Glutamatergic neuron (in vitro differentiated cells): ENCODE data around the gene HOXC9. TPM values are rescaled to one million over a fixed set of nuclear protein-coding genes. Genes with fewer than 3 reads are reported as not detected.

Experiments used
- DNase-seq: peaks from one replicate; pipeline ENCODE4 v3.0.0; 2022
- H3K27ac Mint-ChIP-seq: one replicate; pipeline ENCODE4 v1.8.0; 2020; ENCODE audit warnings: mild to moderate bottlenecking, mixed read lengths, inconsistent platforms; ENCODE audit not compliant: unreplicated experiment
- H3K27me3 Mint-ChIP-seq: one replicate; pipeline ENCODE4 v1.8.0; 2020; ENCODE audit warnings: mild to moderate bottlenecking, moderate library complexity, mixed read lengths, inconsistent platforms; ENCODE audit not compliant: unreplicated experiment
- H3K36me3 Mint-ChIP-seq: one replicate; pipeline ENCODE4 v1.8.0; 2020; ENCODE audit warnings: mild to moderate bottlenecking, mixed read lengths, inconsistent platforms; ENCODE audit not compliant: unreplicated experiment
- H3K4me1 Mint-ChIP-seq: one replicate; pipeline ENCODE4 v1.8.0; 2020; ENCODE audit warnings: mild to moderate bottlenecking, low read depth, mixed read lengths, inconsistent platforms; ENCODE audit not compliant: unreplicated experiment
- H3K4me3 Mint-ChIP-seq: one replicate; pipeline ENCODE4 v1.8.0; 2020; ENCODE audit warnings: mild to moderate bottlenecking, mixed read lengths, inconsistent platforms; ENCODE audit not compliant: unreplicated experiment
- H3K9me3 Mint-ChIP-seq: one replicate; pipeline ENCODE4 v1.8.0; 2020; ENCODE audit warnings: mild to moderate bottlenecking, moderate library complexity, mixed read lengths, inconsistent platforms; ENCODE audit not compliant: unreplicated experiment
- CTCF ChIP-seq: fragments of 200-600 bp; sonication (generic); IDR thresholded peaks from one replicate; pipeline ENCODE4 v1.5.0; 2021; ENCODE audit not compliant: partially characterized antibody, unreplicated experiment
- total RNA-seq: library from RNA; stranded (reverse); fragmentation: NEBNext Ultra II Directional; extraction: Animal tissue kit (Norgen Biotek cat#: 25700); gene quantifications from one replicate; pipeline ENCODE4 v1.2.1, GENCODE V29; 2021; ENCODE audit not compliant: unreplicated experiment

HOXC9 gene
- total RNA-seq, 1 donor from 2014 or later = not detected

GRCh38 chr12:53998900-53999236, 1.1 kb upstream of the HOXC9 start:
- no peak for TF ChIP-seq CTCF
- no peak for DNase-seq
- H3K36me3 Mint-ChIP-seq = no peaks in the 10 kb centered on the region
- no peaks in the 10 kb centered on the region for H3K4me1 Mint-ChIP-seq
- no peak overlapping the region for H3K27ac Mint-ChIP-seq
- peaks cover 10% of the 10 kb centered on the region for H3K9me3 Mint-ChIP-seq
- H3K4me3 Mint-ChIP-seq = no peak overlapping the region
- H3K27me3 Mint-ChIP-seq = peaks cover 60% of the 10 kb centered on the region

GRCh38 chr12:53999559-54000115, 324 bp upstream of the HOXC9 start:
- H3K27me3 Mint-ChIP-seq = peaks cover 59% of the 10 kb centered on the region
- no peak overlapping the region for H3K27ac Mint-ChIP-seq
- no peak for TF ChIP-seq CTCF
- H3K9me3 Mint-ChIP-seq = peaks cover 10% of the 10 kb centered on the region
- DNase-seq = peak; percentile 42
- no peaks in the 10 kb centered on the region for H3K4me1 Mint-ChIP-seq
- peak overlapping the region; percentile 75 for H3K4me3 Mint-ChIP-seq
- no peaks in the 10 kb centered on the region for H3K36me3 Mint-ChIP-seq

GRCh38 chr12:54001283-54002187, 1.6 kb downstream of the HOXC9 start:
- Mint-ChIP-seq H3K36me3 (no peaks in the 10 kb centered on the region), H3K9me3 (peaks cover 10% of the 10 kb centered on the region), H3K27me3 (peaks cover 60% of the 10 kb centered on the region), H3K4me1 (no peaks in the 10 kb centered on the region), H3K27ac (no peak overlapping the region), H3K4me3 (no peak overlapping the region)
- TF ChIP-seq CTCF = no peak
- no peak for DNase-seq

- no peaks in the 10 kb centered on the region for H3K4me1 Mint-ChIP-seq
- no peak overlapping the region for H3K27ac Mint-ChIP-seq
- H3K27me3 Mint-ChIP-seq = peaks cover 56% of the 10 kb centered on the region
- no peak for TF ChIP-seq CTCF
- no peak overlapping the region for H3K4me3 Mint-ChIP-seq
- peaks cover 10% of the 10 kb centered on the region for H3K9me3 Mint-ChIP-seq
- DNase-seq = no peak
- no peaks in the 10 kb centered on the region for H3K36me3 Mint-ChIP-seq
These were observed 2.4 kb downstream of the HOXC9 start for GRCh38 chr12:54002278-54002914.
